PFSK-1 (cell line): Measurements from ENCODE around the gene HYKK.

Experiments used
- FOXP2 ChIP-seq: optimal IDR thresholded peaks from 2 replicates; pipeline ENCODE3; 2011; ENCODE audit warnings: borderline replicate concordance, control low read depth, inconsistent platforms; ENCODE audit not compliant: insufficient read depth; ENCODE audit errors: extremely low read length, extremely low read depth
- POLR2AphosphoS5 ChIP-seq: IDR thresholded peaks from 2 replicates; pipeline ENCODE4 v1.6.1; 2012; ENCODE audit warnings: low read depth, mild to moderate bottlenecking, control low read depth, low read length, moderate library complexity
- REST ChIP-seq, 2 experiments: IDR thresholded peaks; 2 replicates each; pipeline versions ENCODE4 v1.6.1 to v1.8.0; 2011 to 2012; ENCODE audit warnings: low read depth in 2 of 2, low read length in 2 of 2, control low read depth in 1 of 2, inconsistent platforms in 1 of 2, mild to moderate bottlenecking in 1 of 2, moderate library complexity in 1 of 2; ENCODE audit not compliant: insufficient read depth in 1 of 2
- SIN3A ChIP-seq: IDR thresholded peaks from 2 replicates; pipeline ENCODE4 v1.6.1; 2012; ENCODE audit warnings: mild to moderate bottlenecking, low read length, moderate library complexity, borderline replicate concordance; ENCODE audit not compliant: insufficient read depth
- TAF1 ChIP-seq: IDR thresholded peaks from 2 replicates; pipeline ENCODE4 v1.6.1; 2012; ENCODE audit warnings: low read length, control low read depth, borderline replicate concordance; ENCODE audit not compliant: insufficient read depth

The HYKK gene

GRCh38 chr15:78527325-78527724 is 19.9 kb downstream of the HYKK start:
- TF ChIP-seq SIN3A (no peak), TAF1 (no peak), REST (IDR thresholded peaks at IDR 0.05; ENCODE audit: insufficient read depth in 1 of 2, low read depth in 2 of 2, low read length in 2 of 2) (no peak), POLR2AphosphoS5 (no peak), FOXP2 (no peak)

- TF ChIP-seq POLR2AphosphoS5: no peak
- TF ChIP-seq REST (IDR thresholded peaks at IDR 0.05; ENCODE audit: insufficient read depth in 1 of 2, low read depth in 2 of 2, low read length in 2 of 2): no peak
- no peak for TF ChIP-seq TAF1
- TF ChIP-seq FOXP2: no peak
- TF ChIP-seq SIN3A: no peak
Observed at GRCh38 chr15:78533331-78533730, 26.0 kb downstream of the HYKK start.

GRCh38 chr15:78536134-78536533 is 28.8 kb downstream of the HYKK start:
- TF ChIP-seq SIN3A (no peak), POLR2AphosphoS5 (no peak), REST (IDR thresholded peaks at IDR 0.05; ENCODE audit: insufficient read depth in 1 of 2, low read depth in 2 of 2, low read length in 2 of 2) (no peak), TAF1 (no peak), FOXP2 (no peak)

- TF ChIP-seq SIN3A: no peak
- no peak for TF ChIP-seq FOXP2
- no peak for TF ChIP-seq TAF1
- TF ChIP-seq POLR2AphosphoS5: no peak
- TF ChIP-seq REST (IDR thresholded peaks at IDR 0.05; ENCODE audit: insufficient read depth in 1 of 2, low read depth in 2 of 2, low read length in 2 of 2): no peak
Observed at GRCh38 chr15:78537266-78537905, 30.0 kb downstream of the HYKK start.

- TF ChIP-seq REST (IDR thresholded peaks at IDR 0.05; ENCODE audit: insufficient read depth in 1 of 2, low read depth in 2 of 2, low read length in 2 of 2): no peak
Observed at GRCh38 chr15:78538358-78538757, 31.0 kb downstream of the HYKK start.
